HG03196 (cell line): ENCODE results near the gene JADE2.

Experiments used
- ATAC-seq: cut with Tn5 transposase; IDR thresholded peaks from one replicate; pipeline ENCODE4 v1.9.1; 2021; ENCODE audit not compliant: unreplicated experiment

Gene JADE2

DNA sequence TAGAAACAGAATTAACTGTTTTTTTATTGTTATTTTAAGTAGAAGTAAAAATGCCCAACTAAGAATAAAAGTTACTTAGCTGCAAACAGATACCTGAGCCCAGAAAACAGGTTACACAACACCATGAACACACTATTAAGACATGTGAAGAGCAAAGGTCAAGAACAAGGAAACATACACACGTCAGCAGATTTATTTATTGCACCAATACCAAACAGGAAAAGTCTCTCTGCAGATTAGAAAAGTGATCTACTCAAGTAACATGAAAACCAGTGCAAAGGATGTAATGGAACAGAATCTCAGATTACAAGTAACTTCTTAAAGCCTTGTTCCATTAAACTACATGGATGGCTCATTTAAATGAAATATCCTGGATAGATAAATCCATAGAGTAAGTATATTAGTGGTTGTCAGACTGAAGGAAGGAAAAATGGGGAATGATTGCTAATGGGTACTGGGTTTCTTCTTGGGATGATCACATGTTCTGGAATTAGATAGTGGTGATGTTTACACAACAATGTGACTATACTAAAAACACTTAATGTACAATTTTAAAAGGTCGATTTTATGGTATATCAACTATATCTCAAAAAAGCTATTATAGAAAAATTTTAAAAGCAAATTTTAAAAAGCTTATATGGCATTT is 101.0 kb downstream of the JADE2 start:
- no peak for ATAC-seq
